Endothelial cell of umbilical vein (primary cell): ENCODE results near the gene PRKCZ. TPM values are rescaled to one million over a fixed set of nuclear protein-coding genes. Genes with fewer than 3 reads are reported as not detected.

Experiments
- BruUV-seq: library from RNA; stranded (reverse); fragments of 400-500 nt; replicated peaks from 2 replicates; lab custom pipeline; 2021; lab: Mats Ljungman, UMichigan
- CTCF ChIA-PET: fragments of 300-600, 350-600 bp; sonication (Branson Sonifier 250); formaldehyde crosslinking; loops from one replicate; lab custom pipeline; 2021; ENCODE audit warnings: antibody characterized with exemption, inconsistent platforms; lab: Charles Lee
- POLR2A ChIA-PET: fragments of 300-600, 350-600 bp; sonication (Branson Sonifier 250); formaldehyde crosslinking; loops from one replicate; lab custom pipeline; 2021; ENCODE audit warnings: antibody characterized with exemption, inconsistent platforms; lab: Charles Lee
- DNase-seq: peaks from one replicate; pipeline ENCODE4 v3.0.0-alpha.2; 2011; ENCODE audit warnings: low read depth, low spot score
- FAIRE-seq: peaks from 2 replicates; lab custom pipeline; 2011; peaks lifted over from hg19 to GRCh38; lab: Jason Lieb, UNC
- H2AFZ ChIP-seq: 2 replicates; pipeline ENCODE4 v1.6.0; 2012; ENCODE audit warnings: low read depth, low read length, control low read depth, inconsistent platforms
- H3K27ac ChIP-seq: 2 replicates; pipeline ENCODE4 v1.5.1; 2011; ENCODE audit warnings: low read depth, mild to moderate bottlenecking, control low read depth, low read length, moderate library complexity; ENCODE audit not compliant: insufficient read depth
- H3K27me3 ChIP-seq, 2 experiments: 2 replicates each; pipeline versions ENCODE4 v1.6.0 to v1.6.1; 2011; ENCODE audit warnings: low read length in 2 of 2, mixed read lengths in 1 of 2; ENCODE audit not compliant: control insufficient read depth in 2 of 2, insufficient read depth in 2 of 2
- H3K36me3 ChIP-seq, 2 experiments: 2 replicates in 1 of 2; 3 replicates in 1 of 2; pipeline ENCODE4 v1.5.1; 2011; ENCODE audit warnings: low read length in 2 of 2, mild to moderate bottlenecking in 1 of 2, moderate library complexity in 1 of 2; ENCODE audit not compliant: control insufficient read depth in 2 of 2, insufficient read depth in 2 of 2; ENCODE audit errors: extremely low read depth in 1 of 2
- H3K4me1 ChIP-seq: 3 replicates; pipeline ENCODE4 v1.5.1; 2011; ENCODE audit warnings: mild to moderate bottlenecking, low read length; ENCODE audit not compliant: control insufficient read depth, insufficient read depth; ENCODE audit errors: extremely low read depth
- H3K4me2 ChIP-seq: 2 replicates; pipeline ENCODE4 v1.6.1; 2011; ENCODE audit warnings: low read length, control low read depth, mixed read lengths; ENCODE audit not compliant: insufficient read depth
- H3K4me3 ChIP-seq, 3 experiments: fragments of 200-600 bp in 1 of 3; sonication (generic), shearing (Covaris generic) in 1 of 3; replicated peaks in 1 of 3; 2 replicates each; pipeline ENCODE4 v1.5.1; 2011 to 2016; ENCODE audit warnings: control low read depth in 3 of 3, low read length in 3 of 3, mild to moderate bottlenecking in 2 of 3, inconsistent platforms in 1 of 3, low read depth in 1 of 3, moderate library complexity in 1 of 3; ENCODE audit not compliant: insufficient read depth in 1 of 3
- H3K79me2 ChIP-seq: 2 replicates; pipeline ENCODE4 v1.6.0; 2012; ENCODE audit warnings: low read length, inconsistent platforms; ENCODE audit not compliant: control insufficient read depth, insufficient read depth
- H3K9ac ChIP-seq: replicated peaks from 2 replicates; pipeline ENCODE3; 2011; ENCODE audit warnings: low read length, control low read depth; ENCODE audit not compliant: insufficient read depth; ENCODE audit errors: extremely low read depth
- H3K9me1 ChIP-seq: replicated peaks from 3 replicates; pipeline ENCODE4 v1.6.0; 2011; ENCODE audit warnings: mild to moderate bottlenecking, low read length; ENCODE audit not compliant: control insufficient read depth, insufficient read depth; ENCODE audit errors: extremely low read depth
- H3K9me3 ChIP-seq: replicated peaks from 2 replicates; pipeline ENCODE4 v1.5.1; 2012; ENCODE audit warnings: low read length, inconsistent platforms; ENCODE audit not compliant: control insufficient read depth, insufficient read depth
- H4K20me1 ChIP-seq: replicated peaks from 2 replicates; pipeline ENCODE3; 2011; ENCODE audit warnings: mild to moderate bottlenecking, low read length; ENCODE audit not compliant: control insufficient read depth, insufficient read depth; ENCODE audit errors: extremely low read depth
- EZH2 ChIP-seq: IDR thresholded peaks from 2 replicates; pipeline ENCODE4 v1.6.1; 2012; ENCODE audit warnings: borderline replicate concordance, low read depth, mild to moderate bottlenecking, moderate library complexity, low read length, inconsistent platforms; ENCODE audit not compliant: severe bottlenecking
- FOS ChIP-seq: IDR thresholded peaks from 2 replicates; pipeline ENCODE4 v1.6.1; 2011; ENCODE audit warnings: mild to moderate bottlenecking, low read length, moderate library complexity, borderline replicate concordance; ENCODE audit not compliant: insufficient read depth
- GATA2 ChIP-seq: IDR thresholded peaks from 2 replicates; pipeline ENCODE4 v1.7.0; 2011; ENCODE audit warnings: low read depth, mild to moderate bottlenecking, moderate library complexity, mixed read lengths, low read length; ENCODE audit not compliant: insufficient read length, insufficient read depth
- JUN ChIP-seq: IDR thresholded peaks from 2 replicates; pipeline ENCODE4 v1.6.1; 2011; ENCODE audit warnings: borderline replicate concordance, low read depth; ENCODE audit not compliant: insufficient read length, insufficient read depth
- MYC ChIP-seq: IDR thresholded peaks from one replicate; pipeline ENCODE4 v1.6.1; 2011; ENCODE audit warnings: mild to moderate bottlenecking, low read depth, low read length
- POLR2A ChIP-seq: IDR thresholded peaks from 2 replicates; pipeline ENCODE4 v1.6.1; 2012; ENCODE audit warnings: low read depth, mild to moderate bottlenecking, control low read depth, low read length
- POLR2AphosphoS5 ChIP-seq: IDR thresholded peaks from 2 replicates; pipeline ENCODE4 v1.6.1; 2012; ENCODE audit warnings: low read depth, mild to moderate bottlenecking, control low read depth, low read length, moderate library complexity; ENCODE audit not compliant: insufficient read depth
- dilution Hi-C: fragments of 300-500 bp; cut with MboI; formaldehyde crosslinking; loops from one replicate; pipeline ENCODE4 v1.15.0; 2019; ENCODE audit warnings: low sequenced_read_pairs; ENCODE audit not compliant: extremely low pct_ligation_motif_present
- intact Hi-C: fragments of 100-400 bp; cut with micrococcal nuclease; formaldehyde crosslinking; loops from one replicate; pipeline ENCODE4 v1.10.0; 2022
- polyA plus RNA-seq, 4 experiments: library from polyadenylated mRNA; depleted of rRNA in 3 of 4; stranded (reverse) in 3 of 4; unstranded in 1 of 4; fragments of >200 nt; gene quantifications; 2 replicates each; pipeline versions ENCODE4 v1.2.1 to v1.2.3, GENCODE V29; 2011 to 2012; ENCODE audit warnings: missing spikeins in 1 of 4
- total RNA-seq: library from RNA; stranded (reverse); gene quantifications from 2 replicates; pipeline ENCODE4 v1.2.3, GENCODE V29; 2021
- TF ChIP-seq, protein P1 (sequence below): IDR thresholded peaks from 2 replicates; pipeline ENCODE4 v1.6.1; 2011; ENCODE audit not compliant: insufficient read depth, insufficient read length
- TF ChIP-seq, protein P2 (sequence below), 2 donors: IDR thresholded peaks; 1 replicate in 1 of 2; 2 replicates in 1 of 2; pipeline ENCODE4 v1.5.1; 2011; ENCODE audit warnings: low read length in 2 of 2, mild to moderate bottlenecking in 2 of 2, moderate library complexity in 2 of 2, control low read depth in 1 of 2, inconsistent platforms in 1 of 2, low read depth in 1 of 2; ENCODE audit not compliant: insufficient read depth in 1 of 2; ENCODE audit errors: extremely low read depth in 1 of 2

The PRKCZ gene
- total and polyA plus RNA-seq, 2 donors (not counting 3 experiments of a cell fraction or from before 2014, with no cell fraction given), result 0.22 to 1.7 TPM

GRCh38 chr1:2181752-2182151 lies 131.5 kb downstream of the PRKCZ start:
- ChIA-PET CTCF (interaction anchor here (2.0 kb wide), 1 partner anchor 7 kb away, joined by 9 read pairs; no protein-coding TSS in a partner anchor), POLR2A (no interaction called here)
- Histone ChIP-seq H3K4me1 (no peaks in the 10 kb centered on the region), H3K27ac (no peak overlapping the region), H3K4me2 (no peak overlapping the region), H3K9me3 (no peaks in the 10 kb centered on the region), H3K4me3 (no peak overlapping the region), H3K36me3 (no peaks in the 10 kb centered on the region), H3K27me3 (no peaks in the 10 kb centered on the region), H4K20me1 (no peaks in the 10 kb centered on the region), H3K79me2 (no peaks in the 10 kb centered on the region), H3K9me1 (no peaks in the 10 kb centered on the region), H3K9ac (no peak overlapping the region), H2AFZ (no peak overlapping the region)
- intact Hi-C loops, result no loop called here
- TF ChIP-seq, protein P1, sequence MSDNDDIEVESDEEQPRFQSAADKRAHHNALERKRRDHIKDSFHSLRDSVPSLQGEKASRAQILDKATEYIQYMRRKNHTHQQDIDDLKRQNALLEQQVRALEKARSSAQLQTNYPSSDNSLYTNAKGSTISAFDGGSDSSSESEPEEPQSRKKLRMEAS, result no peak
- TF ChIP-seq POLR2A (no peak), GATA2 (no peak), MYC (no peak), EZH2 (no peak), FOS (no peak), JUN (no peak), POLR2AphosphoS5 (no peak)
- TF ChIP-seq, protein P2, sequence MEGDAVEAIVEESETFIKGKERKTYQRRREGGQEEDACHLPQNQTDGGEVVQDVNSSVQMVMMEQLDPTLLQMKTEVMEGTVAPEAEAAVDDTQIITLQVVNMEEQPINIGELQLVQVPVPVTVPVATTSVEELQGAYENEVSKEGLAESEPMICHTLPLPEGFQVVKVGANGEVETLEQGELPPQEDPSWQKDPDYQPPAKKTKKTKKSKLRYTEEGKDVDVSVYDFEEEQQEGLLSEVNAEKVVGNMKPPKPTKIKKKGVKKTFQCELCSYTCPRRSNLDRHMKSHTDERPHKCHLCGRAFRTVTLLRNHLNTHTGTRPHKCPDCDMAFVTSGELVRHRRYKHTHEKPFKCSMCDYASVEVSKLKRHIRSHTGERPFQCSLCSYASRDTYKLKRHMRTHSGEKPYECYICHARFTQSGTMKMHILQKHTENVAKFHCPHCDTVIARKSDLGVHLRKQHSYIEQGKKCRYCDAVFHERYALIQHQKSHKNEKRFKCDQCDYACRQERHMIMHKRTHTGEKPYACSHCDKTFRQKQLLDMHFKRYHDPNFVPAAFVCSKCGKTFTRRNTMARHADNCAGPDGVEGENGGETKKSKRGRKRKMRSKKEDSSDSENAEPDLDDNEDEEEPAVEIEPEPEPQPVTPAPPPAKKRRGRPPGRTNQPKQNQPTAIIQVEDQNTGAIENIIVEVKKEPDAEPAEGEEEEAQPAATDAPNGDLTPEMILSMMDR (IDR thresholded peaks at IDR 0.05; ENCODE audit: extremely low read depth in 1 of 2, insufficient read depth in 1 of 2, low read depth in 1 of 2, low read length in 2 of 2), result no peak
- no peak for DNase-seq
- dilution Hi-C loops, result no loop called here
- FAIRE-seq, result no peak
- BruUV-seq, result no TSS peak
